DLD1 (cell line): ENCODE results near the gene LGI4.

Source experiments
- in situ Hi-C: cut with HindIII; loops from 2 replicates; pipeline ENCODE4 v1.10.0; 2017; ENCODE audit warnings: low sequenced_read_pairs

LGI4 gene

GRCh38 chr19:35088131-35088913, 46.5 kb downstream of the LGI4 start:
- in situ Hi-C loops = no loop called here

GRCh38 chr19:35087393-35087792, 47.5 kb downstream of the LGI4 start:
- in situ Hi-C loops = no loop called here

GRCh38 chr19:35086455-35086854, 48.4 kb downstream of the LGI4 start:
- in situ Hi-C loops = no loop called here

GRCh38 chr19:35085947-35086346, 48.9 kb downstream of the LGI4 start:
- in situ Hi-C loops = no loop called here

GRCh38 chr19:35084509-35084762, 50.4 kb downstream of the LGI4 start:
- in situ Hi-C loops = no loop called here

- in situ Hi-C loops = no loop called here
These were observed 51.0 kb downstream of the LGI4 start for GRCh38 chr19:35083691-35084508.

GRCh38 chr19:35081201-35081600, 53.7 kb downstream of the LGI4 start:
- in situ Hi-C loops = no loop called here

GRCh38 chr19:35080613-35081170, 54.2 kb downstream of the LGI4 start:
- in situ Hi-C loops = no loop called here

GRCh38 chr19:35079826-35080225, 55.0 kb downstream of the LGI4 start:
- in situ Hi-C loops = no loop called here

- in situ Hi-C loops = no loop called here
These were observed 57.2 kb downstream of the LGI4 start for GRCh38 chr19:35077411-35078223.

- in situ Hi-C loops = no loop called here
These were observed 58.2 kb downstream of the LGI4 start for GRCh38 chr19:35076657-35077056.

GRCh38 chr19:35076026-35076370, 58.9 kb downstream of the LGI4 start:
- in situ Hi-C loops = no loop called here

- in situ Hi-C loops = no loop called here
These were observed 59.4 kb downstream of the LGI4 start for GRCh38 chr19:35075202-35076025.
